ENCODE data around the gene SLC6A6.

DNA sequence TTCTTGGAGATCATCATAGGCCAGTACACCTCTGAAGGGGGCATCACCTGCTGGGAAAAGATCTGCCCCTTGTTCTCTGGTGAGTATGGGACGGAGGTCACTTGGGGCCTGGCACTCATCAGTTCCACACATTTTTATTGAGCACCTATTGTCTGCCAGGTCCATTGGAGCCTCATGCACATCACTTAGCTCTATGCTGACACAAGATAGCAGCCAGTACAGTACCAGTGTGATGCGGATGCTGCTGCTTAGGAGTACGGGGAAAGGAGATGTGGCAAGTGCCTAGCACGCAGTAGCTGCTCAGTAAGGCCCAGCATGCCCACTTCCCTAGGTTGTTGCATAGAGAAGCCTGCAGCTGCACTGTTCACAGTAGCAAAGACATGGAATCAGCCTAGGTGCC, 43.4 kb downstream of the SLC6A6 start:
- TF ChIP-seq CTCF (IDR thresholded peaks at IDR 0.05) (no peak), POLR2A (IDR thresholded peaks at IDR 0.05) (no peak)
